GM18861 (cell line): ENCODE data around the gene NIPAL4.
A peak's percentile ranks its signal among the peaks of the same experiment; 100 is the strongest.
"Not testable (repeated sequence)": the region's sequence is repeated elsewhere in the genome, so short reads cannot be mapped to it uniquely, and the experiment has no call there.

Experiments
- ATAC-seq: cut with Tn5 transposase; IDR thresholded peaks from one replicate; pipeline ENCODE4 v1.9.1; 2021; ENCODE audit not compliant: unreplicated experiment

The NIPAL4 gene

GRCh38 chr5:157482702-157483101 is 22.7 kb downstream of the NIPAL4 start:
- ATAC-seq: not testable (repeated sequence)

GRCh38 chr5:157484768-157485167 is 24.8 kb downstream of the NIPAL4 start:
- no peak for ATAC-seq

- ATAC-seq: no peak
Measured at GRCh38 chr5:157485340-157485739, 25.3 kb downstream of the NIPAL4 start.

- peak; percentile 30 for ATAC-seq
Measured at GRCh38 chr5:157485811-157486210, 25.8 kb downstream of the NIPAL4 start.

GRCh38 chr5:157486221-157486681 is 26.2 kb downstream of the NIPAL4 start:
- ATAC-seq: peak; percentile 69

GRCh38 chr5:157486861-157487260 is 26.8 kb downstream of the NIPAL4 start:
- ATAC-seq: peak; percentile 45

- ATAC-seq: no peak
Measured at GRCh38 chr5:157487358-157487757, 27.3 kb downstream of the NIPAL4 start.

GRCh38 chr5:157491471-157491995 is 31.5 kb downstream of the NIPAL4 start:
- no peak for ATAC-seq

GRCh38 chr5:157492886-157493285 is 32.9 kb downstream of the NIPAL4 start:
- no peak for ATAC-seq

GRCh38 chr5:157494178-157494832 is 34.3 kb downstream of the NIPAL4 start:
- no peak for ATAC-seq

- ATAC-seq: no peak
Measured at GRCh38 chr5:157496864-157497263, 36.9 kb downstream of the NIPAL4 start.

GRCh38 chr5:157497875-157498611 is 38.0 kb downstream of the NIPAL4 start:
- ATAC-seq: no peak

GRCh38 chr5:157502143-157502647 is 42.2 kb downstream of the NIPAL4 start:
- peak; percentile 76 for ATAC-seq

- no peak for ATAC-seq
Measured at GRCh38 chr5:157504053-157504452, 44.0 kb downstream of the NIPAL4 start.

GRCh38 chr5:157505496-157505895 is 45.5 kb downstream of the NIPAL4 start:
- ATAC-seq: no peak

GRCh38 chr5:157506066-157506590 is 46.1 kb downstream of the NIPAL4 start:
- ATAC-seq: no peak

- no peak for ATAC-seq
Measured at GRCh38 chr5:157506981-157507780, 47.2 kb downstream of the NIPAL4 start.

- ATAC-seq: no peak
Measured at GRCh38 chr5:157509093-157509492, 49.1 kb downstream of the NIPAL4 start.

- no peak for ATAC-seq
Measured at GRCh38 chr5:157509587-157509986, 49.6 kb downstream of the NIPAL4 start.

GRCh38 chr5:157510682-157511081 is 50.7 kb downstream of the NIPAL4 start:
- ATAC-seq: no peak
